Fibroblast of lung (primary cell): Measurements from ENCODE around the gene CHRNA1.

ENCODE experiments used
- CTCF ChIP-seq, 2 donors: IDR thresholded peaks in 1 of 2; conservative IDR thresholded peaks in 1 of 2; 1 replicate in 1 of 2; 2 replicates in 1 of 2; pipeline ENCODE4 v1.5.1; 2011 to 2012; ENCODE audit warnings: low read length in 2 of 2, control low read depth in 1 of 2, inconsistent platforms in 1 of 2, low read depth in 1 of 2, mild to moderate bottlenecking in 1 of 2
- EZH2 ChIP-seq: IDR thresholded peaks from 2 replicates; pipeline ENCODE4 v1.5.1; 2012; ENCODE audit warnings: low read length, control low read depth, mild to moderate bottlenecking; ENCODE audit errors: missing control alignments

DNA sequence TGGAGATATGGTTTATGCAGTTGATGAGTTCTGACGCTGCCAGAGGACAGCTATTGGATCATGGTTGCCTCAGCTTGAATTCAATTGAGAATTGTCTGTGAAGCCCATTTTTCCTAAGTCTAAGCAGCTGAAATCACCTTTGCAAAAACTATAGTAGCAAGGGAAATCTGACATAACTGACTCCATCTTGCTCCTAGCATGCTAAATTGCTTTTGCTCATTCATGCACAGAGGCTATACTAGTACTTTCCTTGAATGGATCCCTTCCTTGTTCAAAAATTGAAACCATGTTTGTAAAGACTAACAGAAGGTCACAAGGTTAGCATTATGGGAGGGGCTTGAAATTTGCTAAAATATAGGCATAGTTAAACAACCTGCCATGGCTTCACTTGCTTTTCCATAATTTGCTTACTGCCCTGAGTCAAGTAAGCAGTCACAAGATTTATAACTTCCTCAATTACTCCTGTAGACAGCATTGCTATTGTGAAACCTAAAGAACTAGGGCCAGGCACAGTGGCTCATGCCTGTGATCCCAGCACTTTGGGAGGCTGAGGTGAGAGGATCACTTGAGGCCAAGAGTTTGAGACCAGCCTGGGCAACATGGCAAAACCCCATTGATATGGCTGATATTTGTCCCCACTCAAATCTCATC lies 41.2 kb downstream of the CHRNA1 start:
- TF ChIP-seq CTCF (conservative IDR thresholded peaks at IDR 0.05 in 1 of 2, IDR thresholded peaks at IDR 0.05 in 1 of 2; ENCODE audit: low read depth in 1 of 2, low read length in 2 of 2) (no peak), EZH2 (no peak)
